ENCODE data around the gene KCTD17. TPM values are rescaled to one million over a fixed set of nuclear protein-coding genes. Genes with fewer than 3 reads are reported as not detected.

The KCTD17 gene
- polyA plus RNA-seq, 3 donors: 8.4 to 40.0 (median 9.0) TPM

DNA sequence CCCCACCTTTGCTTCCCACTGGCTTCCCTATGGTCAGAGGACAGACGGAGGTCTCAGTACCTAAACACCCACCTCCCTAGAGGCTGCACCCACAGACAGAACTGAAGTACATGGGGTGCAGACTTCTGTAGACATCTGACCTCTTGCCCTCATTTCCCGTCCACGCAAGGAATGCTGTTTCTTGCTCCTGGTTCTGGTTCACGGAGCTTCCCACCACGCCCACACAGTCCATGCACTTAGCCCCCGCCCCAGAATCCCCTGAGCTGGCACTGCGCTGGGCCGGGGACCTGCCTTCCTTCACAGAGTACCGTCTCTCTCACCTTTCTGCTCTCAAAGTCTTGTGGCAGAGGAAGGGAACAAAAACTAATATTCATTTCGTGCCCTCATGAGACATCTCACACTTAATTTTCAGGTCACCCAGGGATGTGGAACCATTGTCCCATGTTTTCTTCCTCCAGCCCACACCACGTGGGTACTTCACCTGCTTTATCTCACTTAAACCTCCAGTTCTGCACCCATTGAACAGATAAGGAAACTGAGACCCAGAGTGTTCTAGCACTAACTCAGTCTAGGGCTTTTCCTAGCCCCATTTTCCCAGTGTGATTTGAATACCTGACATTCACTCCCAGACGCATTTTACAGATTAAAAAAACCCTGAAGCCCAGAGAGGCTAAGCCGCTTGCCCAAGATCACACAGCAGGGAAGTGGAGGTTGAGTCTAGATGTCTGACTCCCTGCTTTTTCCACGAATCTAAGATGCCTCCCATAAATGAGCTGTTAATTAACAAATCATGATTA lies 52.3 kb downstream of the KCTD17 start:
- Mint-ChIP-seq H3K27ac (no peak overlapping the region), H3K4me1 (no peaks in the 10 kb centered on the region), H3K36me3 (no peaks in the 10 kb centered on the region), H3K4me3 (no peak overlapping the region), H3K9me3 (peaks cover 0 to 3% (median 0%) of the 10 kb centered on the region in 7 donors), H3K27me3 (ENCODE audit: low read depth in 3 of 3) (peaks cover 6 to 14% (median 9%) of the 10 kb centered on the region in 3 donors)
- Histone ChIP-seq H3K4me1 (ENCODE audit: control insufficient read depth in 1 of 2, insufficient read depth in 2 of 2, low read length in 2 of 2) (no peaks in the 10 kb centered on the region), H3K27me3 (ENCODE audit: control insufficient read depth in 2 of 2, insufficient read depth in 2 of 2, low read length in 2 of 2) (no peaks in the 10 kb centered on the region), H3K4me3 (replicated peaks in 1 of 3; ENCODE audit: low read depth in 2 of 3, low read length in 3 of 3) (no peak overlapping the region), H3K4me2 (replicated peaks; ENCODE audit: extremely low read depth, low read length, poor library complexity, severe bottlenecking) (no peak overlapping the region), H2AFZ (ENCODE audit: insufficient read depth, low read depth, low read length, poor library complexity, severe bottlenecking) (no peak overlapping the region), H3K9ac (ENCODE audit: insufficient read depth, low read length, poor library complexity, severe bottlenecking) (no peak overlapping the region), H3K36me3 (replicated peaks in 1 of 2; ENCODE audit: control insufficient read depth in 1 of 2, insufficient read depth in 2 of 2, low read length in 2 of 2) (no peaks in the 10 kb centered on the region), H3K27ac (ENCODE audit: low read depth in 1 of 2, low read length in 2 of 2) (no peak overlapping the region), H3K79me2 (ENCODE audit: insufficient read depth, low read length) (no peaks in the 10 kb centered on the region), H3K9me3 (replicated peaks in 1 of 2; ENCODE audit: control insufficient read depth in 1 of 2, insufficient read depth in 1 of 2, low read length in 2 of 2) (no peaks in the 10 kb centered on the region), H4K20me1 (ENCODE audit: insufficient read depth, low read length) (no peaks in the 10 kb centered on the region)
- TF ChIP-seq, protein P1, sequence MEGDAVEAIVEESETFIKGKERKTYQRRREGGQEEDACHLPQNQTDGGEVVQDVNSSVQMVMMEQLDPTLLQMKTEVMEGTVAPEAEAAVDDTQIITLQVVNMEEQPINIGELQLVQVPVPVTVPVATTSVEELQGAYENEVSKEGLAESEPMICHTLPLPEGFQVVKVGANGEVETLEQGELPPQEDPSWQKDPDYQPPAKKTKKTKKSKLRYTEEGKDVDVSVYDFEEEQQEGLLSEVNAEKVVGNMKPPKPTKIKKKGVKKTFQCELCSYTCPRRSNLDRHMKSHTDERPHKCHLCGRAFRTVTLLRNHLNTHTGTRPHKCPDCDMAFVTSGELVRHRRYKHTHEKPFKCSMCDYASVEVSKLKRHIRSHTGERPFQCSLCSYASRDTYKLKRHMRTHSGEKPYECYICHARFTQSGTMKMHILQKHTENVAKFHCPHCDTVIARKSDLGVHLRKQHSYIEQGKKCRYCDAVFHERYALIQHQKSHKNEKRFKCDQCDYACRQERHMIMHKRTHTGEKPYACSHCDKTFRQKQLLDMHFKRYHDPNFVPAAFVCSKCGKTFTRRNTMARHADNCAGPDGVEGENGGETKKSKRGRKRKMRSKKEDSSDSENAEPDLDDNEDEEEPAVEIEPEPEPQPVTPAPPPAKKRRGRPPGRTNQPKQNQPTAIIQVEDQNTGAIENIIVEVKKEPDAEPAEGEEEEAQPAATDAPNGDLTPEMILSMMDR (IDR thresholded peaks at IDR 0.05): no peak
- intact Hi-C loops (cut with micrococcal nuclease): no loop called here
- 84% methylated on average over 9 of the region's 14 CpGs for WGBS (ENCODE audit: insufficient coverage)
- no peak for DNase-seq

GRCh38 chr22:37105154-37105553 lies 53.6 kb downstream of the KCTD17 start:
- H2AFZ ChIP-seq (ENCODE audit: insufficient read depth, low read depth, low read length, poor library complexity, severe bottlenecking): no peak overlapping the region
- DNase-seq: no peak
- no peak overlapping the region for H3K4me3 ChIP-seq (replicated peaks in 1 of 3; ENCODE audit: low read depth in 2 of 3, low read length in 3 of 3)
- H3K79me2 ChIP-seq (ENCODE audit: insufficient read depth, low read length): no peaks in the 10 kb centered on the region
- H3K4me3 Mint-ChIP-seq: no peak overlapping the region
- peaks cover 8 to 9% (median 9%) of the 10 kb centered on the region in 3 donors for H3K27me3 Mint-ChIP-seq (ENCODE audit: low read depth in 3 of 3)
- H3K27ac ChIP-seq (ENCODE audit: low read depth in 1 of 2, low read length in 2 of 2): no peak overlapping the region
- intact Hi-C loops (cut with micrococcal nuclease): no loop called here
- no peak overlapping the region for H3K4me2 ChIP-seq (replicated peaks; ENCODE audit: extremely low read depth, low read length, poor library complexity, severe bottlenecking)
- H3K9ac ChIP-seq (ENCODE audit: insufficient read depth, low read length, poor library complexity, severe bottlenecking): no peak overlapping the region
- WGBS (ENCODE audit: insufficient coverage): 30% methylated on average over 6 of the region's 7 CpGs
- no peak overlapping the region for H3K27ac Mint-ChIP-seq
- no peaks in the 10 kb centered on the region for H3K36me3 Mint-ChIP-seq
- H3K4me1 ChIP-seq (ENCODE audit: control insufficient read depth in 1 of 2, insufficient read depth in 2 of 2, low read length in 2 of 2): no peaks in the 10 kb centered on the region
- no peaks in the 10 kb centered on the region for H3K4me1 Mint-ChIP-seq
- no peaks in the 10 kb centered on the region for H3K27me3 ChIP-seq (ENCODE audit: control insufficient read depth in 2 of 2, insufficient read depth in 2 of 2, low read length in 2 of 2)
- TF ChIP-seq, protein P1 (IDR thresholded peaks at IDR 0.05): no peak
- no peaks in the 10 kb centered on the region for H4K20me1 ChIP-seq (ENCODE audit: insufficient read depth, low read length)
- no peaks in the 10 kb centered on the region for H3K36me3 ChIP-seq (replicated peaks in 1 of 2; ENCODE audit: control insufficient read depth in 1 of 2, insufficient read depth in 2 of 2, low read length in 2 of 2)
- peaks cover 0 to 3% (median 0%) of the 10 kb centered on the region in 7 donors for H3K9me3 Mint-ChIP-seq
- H3K9me3 ChIP-seq (replicated peaks in 1 of 2; ENCODE audit: control insufficient read depth in 1 of 2, insufficient read depth in 1 of 2, low read length in 2 of 2): no peaks in the 10 kb centered on the region
